Mesodermal cell (in vitro differentiated cells): ENCODE results near the gene RTCA.
A peak's percentile ranks its signal among the peaks of the same experiment; 100 is the strongest.
"Not testable (repeated sequence)": the region's sequence is repeated elsewhere in the genome, so short reads cannot be mapped to it uniquely, and the experiment has no call there.

ENCODE experiments used
- H3K27ac ChIP-seq: 2 replicates; pipeline ENCODE4 v1.7.0; 2013; ENCODE audit warnings: mild to moderate bottlenecking, low read depth, low read length, moderate library complexity; ENCODE audit not compliant: severe bottlenecking
- H3K36me3 ChIP-seq: 2 replicates; pipeline ENCODE4 v1.7.1; 2013; ENCODE audit warnings: mild to moderate bottlenecking, low read length, moderate library complexity; ENCODE audit not compliant: control insufficient read depth, insufficient read depth
- H3K4me1 ChIP-seq: one replicate; pipeline ENCODE4 v1.7.1; 2013; ENCODE audit warnings: mild to moderate bottlenecking, low read length; ENCODE audit not compliant: insufficient read depth, control insufficient read depth, poor library complexity, severe bottlenecking
- H3K4me3 ChIP-seq: 2 replicates; pipeline ENCODE4 v1.7.0; 2013; ENCODE audit warnings: low read length, control low read depth, mild to moderate bottlenecking; ENCODE audit not compliant: insufficient read depth, poor library complexity, severe bottlenecking; ENCODE audit errors: extremely low read depth
- H3K9me3 ChIP-seq: 2 replicates; pipeline ENCODE4 v1.7.1; 2013; ENCODE audit warnings: mild to moderate bottlenecking, low read length, moderate library complexity; ENCODE audit not compliant: control insufficient read depth
- WGBS, 2 experiments: methylation state at CpG; one replicate each; pipeline ENCODE4 v1.1.5; 2013; ENCODE audit warnings: missing lambda C conversion rate in 2 of 2; ENCODE audit not compliant: insufficient coverage in 2 of 2; 5-methylcytosine and 5-hydroxymethylcytosine counted together

The RTCA gene

GRCh38 chr1:100237091-100237490 is 28.9 kb upstream of the RTCA start:
- Histone ChIP-seq H3K4me3 (no peak overlapping the region), H3K36me3 (peaks cover 40% of the 10 kb centered on the region), H3K4me1 (no peaks in the 10 kb centered on the region), H3K9me3 (no peaks in the 10 kb centered on the region), H3K27ac (no peak overlapping the region)
- WGBS, 2 experiments: 83 to 100% methylated on average over 1 of the region's 3 CpGs

- H3K4me3 ChIP-seq: no peak overlapping the region
- no peak overlapping the region for H3K27ac ChIP-seq
- no peaks in the 10 kb centered on the region for H3K9me3 ChIP-seq
- peaks cover 35% of the 10 kb centered on the region for H3K36me3 ChIP-seq
- no peaks in the 10 kb centered on the region for H3K4me1 ChIP-seq
Measured at GRCh38 chr1:100239961-100240360, 26.1 kb upstream of the RTCA start.

- Histone ChIP-seq H3K36me3 (peaks cover 35% of the 10 kb centered on the region), H3K27ac (no peak overlapping the region), H3K4me3 (no peak overlapping the region), H3K4me1 (no peaks in the 10 kb centered on the region), H3K9me3 (no peaks in the 10 kb centered on the region)
- WGBS, 2 experiments: 100% methylated on average over 1 of the region's 4 CpGs; no CpG with 5 or more reads in 1 of the 2 experiments
Measured at GRCh38 chr1:100240631-100241030, 25.4 kb upstream of the RTCA start.

- H3K36me3 ChIP-seq: no peaks in the 10 kb centered on the region
- 92 to 96% methylated on average over 4 of the region's 4 CpGs for WGBS, 2 experiments
- H3K4me1 ChIP-seq: peaks cover 4% of the 10 kb centered on the region
Measured at GRCh38 chr1:100246738-100247137, 19.3 kb upstream of the RTCA start.

GRCh38 chr1:100249155-100249536 is 16.9 kb upstream of the RTCA start:
- Histone ChIP-seq H3K4me3 (peak overlapping the region; percentile 79), H3K9me3 (no peaks in the 10 kb centered on the region), H3K36me3 (no peaks in the 10 kb centered on the region), H3K27ac (peak overlapping the region; percentile 69), H3K4me1 (peaks cover 4% of the 10 kb centered on the region)
- 0% methylated on average over 3 to 4 of the region's 12 CpGs for WGBS, 2 experiments

More at GRCh38 chr1:100246738-100247137, 19.3 kb upstream of the RTCA start:
- Histone ChIP-seq H3K9me3 (no peaks in the 10 kb centered on the region), H3K4me3 (no peak overlapping the region), H3K27ac (no peak overlapping the region)

DNA sequence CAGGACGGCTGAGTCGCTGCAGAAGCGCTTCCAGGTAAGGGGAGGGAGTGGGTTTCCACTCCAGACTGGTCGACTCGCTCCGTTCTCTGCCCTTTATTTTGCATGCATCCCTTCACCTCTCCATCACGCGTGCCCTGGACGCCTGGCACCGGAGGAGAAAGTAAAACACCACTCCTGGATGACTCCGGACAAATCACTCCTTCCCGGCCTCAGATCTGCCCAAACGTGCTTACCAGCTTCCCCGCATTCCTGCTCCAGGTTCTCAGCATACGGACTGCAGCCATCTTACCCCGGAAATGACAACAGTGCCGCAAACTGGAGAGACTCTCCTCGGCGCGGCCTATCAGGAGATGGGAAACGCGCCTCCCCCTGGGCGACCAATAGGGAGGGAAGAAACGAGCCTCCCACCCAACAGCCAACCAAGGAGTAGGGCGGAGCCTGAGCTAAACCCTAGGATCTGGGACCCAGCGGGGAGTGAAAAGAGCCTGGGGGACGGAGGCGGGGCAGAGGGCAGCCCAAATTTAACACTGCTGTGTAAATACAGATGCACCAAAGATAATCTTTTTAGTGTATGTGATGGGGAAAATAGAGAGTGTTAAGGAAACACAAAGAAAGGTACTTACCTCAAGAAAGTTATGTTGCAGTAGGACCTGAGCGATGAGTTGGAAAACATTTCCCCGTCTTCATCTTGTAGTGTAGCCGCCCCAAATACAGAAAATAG is 16.3 kb upstream of the RTCA start, which contains the start of gene DBT:
Gene DBT, minus strand, starts transcription at position 298 of the 721 bp plus-strand sequence. Its CDS starts 14 bp downstream, at position 284.
- H3K36me3 ChIP-seq: no peaks in the 10 kb centered on the region
- peak within 1 kb of the TSS; percentile 79 for H3K4me3 ChIP-seq
- peak within 1 kb of the TSS; percentile 69 for H3K27ac ChIP-seq
- no peaks in the 10 kb centered on the region for H3K9me3 ChIP-seq
- peaks cover 4% of the 10 kb centered on the region for H3K4me1 ChIP-seq
- 1 to 7% methylated on average over 13 to 17 of the region's 31 CpGs for WGBS, 2 experiments

DNA sequence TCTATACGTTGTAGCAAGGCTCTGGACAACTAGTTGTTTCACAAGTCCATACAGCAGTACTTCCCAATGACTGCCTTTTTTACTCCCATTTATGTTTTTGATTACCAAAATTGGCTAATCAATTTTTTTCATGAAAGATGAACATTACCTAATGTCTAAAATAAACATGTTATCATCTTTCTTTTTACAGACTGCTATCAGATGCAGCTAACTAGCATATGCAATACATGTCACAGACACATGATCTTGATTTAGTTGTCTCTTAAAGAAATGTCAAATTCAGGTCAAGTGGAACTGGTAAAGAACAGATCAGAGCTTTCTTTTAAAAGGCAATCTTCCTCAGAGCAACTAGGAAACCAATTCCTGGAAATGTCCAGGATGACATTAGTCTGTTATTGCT is 15.8 kb upstream of the RTCA start:
- 0% methylated on average over 1 of the region's 1 CpG; no CpG with 5 or more reads in 1 of the 2 experiments for WGBS, 2 experiments
- Histone ChIP-seq H3K4me1 (peaks cover 4% of the 10 kb centered on the region), H3K4me3 (peak overlapping the region; percentile 79), H3K36me3 (no peaks in the 10 kb centered on the region), H3K27ac (no peak overlapping the region), H3K9me3 (no peaks in the 10 kb centered on the region)

DNA sequence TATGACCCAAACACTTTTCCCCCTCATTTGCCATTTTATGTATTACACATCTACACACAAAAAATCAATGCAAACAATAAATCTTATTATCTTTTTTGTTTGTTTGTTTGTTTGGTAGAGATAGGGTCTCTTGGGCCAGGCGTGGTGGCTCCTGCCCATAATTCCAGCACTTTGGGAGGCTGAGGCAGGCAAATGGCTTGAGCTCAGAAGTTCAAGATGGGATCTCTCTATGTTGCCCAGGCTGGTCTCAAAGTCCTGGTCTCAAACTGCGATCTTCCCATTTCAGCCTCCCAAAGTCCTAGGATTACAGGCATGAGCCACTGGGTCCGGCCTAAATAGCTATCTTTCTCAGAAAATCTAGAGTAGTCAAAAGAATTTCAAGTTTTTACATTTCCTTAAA is 15.2 kb upstream of the RTCA start:
- Histone ChIP-seq H3K27ac (no peak overlapping the region), H3K4me1 (peaks cover 4% of the 10 kb centered on the region), H3K9me3 (no peaks in the 10 kb centered on the region), H3K4me3 (no peak overlapping the region), H3K36me3 (no peaks in the 10 kb centered on the region)
- WGBS, 2 experiments: 83 to 100% methylated on average over 2 of the region's 3 CpGs

DNA sequence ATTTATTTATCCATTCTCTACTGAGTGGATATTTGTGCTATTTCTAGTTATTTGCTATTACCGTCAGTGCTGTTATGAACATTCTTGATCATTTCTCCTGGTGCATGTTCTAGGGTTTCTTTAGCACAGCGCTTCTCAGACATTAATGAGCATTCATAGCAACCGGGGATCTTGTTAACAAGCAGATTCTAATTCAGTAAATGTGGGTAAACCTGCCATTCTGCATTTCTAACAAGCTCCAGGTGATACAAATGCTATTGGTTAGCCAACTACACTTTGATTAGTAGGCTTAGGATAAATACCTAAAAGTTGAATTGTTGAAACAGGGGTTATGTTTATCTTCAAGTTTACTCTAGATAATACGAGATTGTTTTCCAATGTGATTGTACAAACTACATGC is 13.1 kb upstream of the RTCA start:
- Histone ChIP-seq H3K27ac (no peak overlapping the region), H3K9me3 (no peaks in the 10 kb centered on the region), H3K4me1 (peaks cover 4% of the 10 kb centered on the region), H3K36me3 (no peaks in the 10 kb centered on the region), H3K4me3 (no peak overlapping the region)
- WGBS, 2 experiments: 100% methylated on average over 1 to 3 of the region's 4 CpGs

GRCh38 chr1:100253552-100253951 is 12.5 kb upstream of the RTCA start:
- Histone ChIP-seq H3K36me3 (no peaks in the 10 kb centered on the region), H3K4me3 (no peak overlapping the region), H3K27ac (no peak overlapping the region), H3K9me3 (no peaks in the 10 kb centered on the region), H3K4me1 (peaks cover 3% of the 10 kb centered on the region)
- 61 to 72% methylated on average over 8 to 10 of the region's 10 CpGs for WGBS, 2 experiments

- H3K36me3 ChIP-seq, H3K27ac ChIP-seq, H3K9me3 ChIP-seq, H3K4me3 ChIP-seq, H3K4me1 ChIP-seq: not testable (repeated sequence)
- WGBS, 2 experiments: 77 to 86% methylated on average over 3 to 4 of the region's 5 CpGs
Measured at GRCh38 chr1:100256273-100256672, 9.7 kb upstream of the RTCA start.
